SK-N-MC (cell line): ENCODE measurements around the gene ARHGEF33.

ENCODE experiments used
- EZH2 ChIP-seq: fragments of 200-600 bp; sonication (generic); IDR thresholded peaks from one replicate; pipeline ENCODE4 v1.6.1; 2017; ENCODE audit warnings: antibody characterized with exemption
- FOXP2 ChIP-seq: optimal IDR thresholded peaks from 2 replicates; pipeline ENCODE3; 2011; ENCODE audit warnings: mild to moderate bottlenecking, moderate library complexity; ENCODE audit not compliant: insufficient read depth; ENCODE audit errors: extremely low read length, control extremely low read depth
- POLR2AphosphoS5 ChIP-seq: IDR thresholded peaks from 2 replicates; pipeline ENCODE4 v1.6.1; 2012; ENCODE audit warnings: mild to moderate bottlenecking, low read depth, low read length, borderline replicate concordance

GRCh38 chr2:39022642-39023235 lies 133.1 kb downstream of the ARHGEF33 start:
- TF ChIP-seq POLR2AphosphoS5 (no peak), EZH2 (no peak), FOXP2 (no peak)
